Activated T-cell treated with anti-CD3 and anti-CD28 coated beads, Interleukin-2, amount 50 U/mL, for 24 hours (primary cell): ENCODE data around the gene PLXDC1.
A peak's percentile ranks its signal among the peaks of the same experiment; 100 is the strongest.
"Not testable (repeated sequence)": the region's sequence is repeated elsewhere in the genome, so short reads cannot be mapped to it uniquely, and the experiment has no call there.

ENCODE experiments used
- DNase-seq: peaks from one replicate; pipeline ENCODE4 v3.0.0-alpha.2; 2020
- H3K27ac Mint-ChIP-seq: 2 replicates; pipeline ENCODE4 v1.8.0; 2020; ENCODE audit warnings: mild to moderate bottlenecking, mixed read lengths
- H3K27me3 Mint-ChIP-seq: 2 replicates; pipeline ENCODE4 v1.8.0; 2020; ENCODE audit warnings: mixed read lengths
- H3K36me3 Mint-ChIP-seq: 2 replicates; pipeline ENCODE4 v1.8.0; 2020; ENCODE audit warnings: low read depth, mixed read lengths
- H3K4me1 Mint-ChIP-seq: 2 replicates; pipeline ENCODE4 v1.8.0; 2020; ENCODE audit warnings: low read depth, mixed read lengths
- H3K4me3 Mint-ChIP-seq: 2 replicates; pipeline ENCODE4 v1.8.0; 2020; ENCODE audit warnings: mild to moderate bottlenecking, moderate library complexity, mixed read lengths
- H3K9me3 Mint-ChIP-seq: 2 replicates; pipeline ENCODE4 v1.8.0; 2020; ENCODE audit warnings: mixed read lengths

PLXDC1 gene

GRCh38 chr17:39074676-39075075 is 76.8 kb downstream of the PLXDC1 start:
- H3K27ac Mint-ChIP-seq: no peak overlapping the region

DNA sequence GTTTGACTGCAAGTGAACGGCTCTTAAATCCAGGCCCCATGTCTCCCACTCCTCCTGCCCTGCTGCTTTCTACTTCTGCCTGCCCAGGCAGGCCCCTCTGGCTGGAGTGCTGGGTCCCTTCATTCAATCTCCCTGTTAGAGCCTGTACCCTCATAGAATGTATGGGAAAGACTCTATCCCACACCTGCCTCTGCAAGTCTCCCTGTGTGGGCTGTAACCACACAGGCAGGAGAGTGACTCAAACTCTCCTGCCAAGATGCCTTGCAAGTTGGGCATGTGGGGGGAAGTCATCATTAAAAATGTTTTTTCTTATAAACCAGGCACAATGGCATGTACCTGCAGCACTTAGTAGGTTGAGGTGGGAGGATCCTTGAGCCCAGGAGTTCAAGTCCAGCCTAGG is 77.5 kb downstream of the PLXDC1 start:
- peaks cover 9% of the 10 kb centered on the region for H3K4me1 Mint-ChIP-seq
- no peak for DNase-seq
- no peaks in the 10 kb centered on the region for H3K36me3 Mint-ChIP-seq
- no peak overlapping the region for H3K4me3 Mint-ChIP-seq
- no peak overlapping the region for H3K27ac Mint-ChIP-seq
- H3K27me3 Mint-ChIP-seq: no peaks in the 10 kb centered on the region
- H3K9me3 Mint-ChIP-seq: no peaks in the 10 kb centered on the region

More at GRCh38 chr17:39074676-39075075, 76.8 kb downstream of the PLXDC1 start:
- Mint-ChIP-seq H3K4me3 (no peak overlapping the region), H3K36me3 (no peaks in the 10 kb centered on the region), H3K9me3 (no peaks in the 10 kb centered on the region), H3K27me3 (no peaks in the 10 kb centered on the region), H3K4me1 (peaks cover 7% of the 10 kb centered on the region)
- no peak for DNase-seq

DNA sequence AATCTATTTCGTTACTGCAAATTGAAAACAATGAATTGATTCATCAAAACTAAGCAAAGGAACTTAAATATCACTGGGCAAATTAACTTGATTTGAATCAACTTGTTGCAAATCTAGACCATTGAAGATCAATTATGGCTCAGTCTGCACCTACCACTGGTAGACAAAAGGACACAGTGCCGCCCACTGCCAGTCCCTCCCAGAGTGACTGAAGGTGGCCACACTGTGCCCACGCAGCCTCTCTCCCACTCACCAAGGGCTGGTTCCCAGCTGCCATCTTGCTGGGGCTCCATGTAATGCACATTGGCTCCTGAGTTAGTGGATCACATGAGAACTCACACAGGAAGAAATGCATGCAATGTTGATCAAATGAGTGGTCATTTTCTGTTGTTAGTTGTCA is 78.1 kb downstream of the PLXDC1 start:
- no peak for DNase-seq
- Mint-ChIP-seq H3K27ac (no peak overlapping the region), H3K9me3 (no peaks in the 10 kb centered on the region), H3K4me1 (peaks cover 9% of the 10 kb centered on the region), H3K4me3 (no peak overlapping the region), H3K36me3 (no peaks in the 10 kb centered on the region), H3K27me3 (no peaks in the 10 kb centered on the region)

DNA sequence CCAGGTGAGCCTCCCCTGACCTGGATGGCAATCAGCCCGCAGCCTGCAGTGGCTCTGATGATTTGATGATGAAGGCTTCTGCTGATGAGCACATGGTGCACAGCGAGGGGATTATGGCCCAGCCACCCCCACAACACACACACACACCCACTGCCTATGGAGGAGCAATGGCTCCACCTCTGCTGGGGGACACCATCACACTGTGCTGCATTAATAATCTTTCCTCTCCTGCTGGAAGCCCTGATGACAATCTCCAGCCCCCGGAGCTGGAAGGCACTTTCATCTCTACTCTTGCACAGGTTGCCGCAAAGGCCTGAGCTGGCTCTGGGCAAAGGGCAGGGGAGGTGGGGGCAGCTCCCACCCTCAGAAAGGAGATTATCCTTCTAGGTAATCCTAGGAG is 79.9 kb downstream of the PLXDC1 start:
- Mint-ChIP-seq H3K4me1 (peaks cover 9% of the 10 kb centered on the region), H3K9me3 (no peaks in the 10 kb centered on the region), H3K27ac (no peak overlapping the region), H3K36me3 (no peaks in the 10 kb centered on the region), H3K27me3 (no peaks in the 10 kb centered on the region), H3K4me3 (no peak overlapping the region)
- DNase-seq: no peak

DNA sequence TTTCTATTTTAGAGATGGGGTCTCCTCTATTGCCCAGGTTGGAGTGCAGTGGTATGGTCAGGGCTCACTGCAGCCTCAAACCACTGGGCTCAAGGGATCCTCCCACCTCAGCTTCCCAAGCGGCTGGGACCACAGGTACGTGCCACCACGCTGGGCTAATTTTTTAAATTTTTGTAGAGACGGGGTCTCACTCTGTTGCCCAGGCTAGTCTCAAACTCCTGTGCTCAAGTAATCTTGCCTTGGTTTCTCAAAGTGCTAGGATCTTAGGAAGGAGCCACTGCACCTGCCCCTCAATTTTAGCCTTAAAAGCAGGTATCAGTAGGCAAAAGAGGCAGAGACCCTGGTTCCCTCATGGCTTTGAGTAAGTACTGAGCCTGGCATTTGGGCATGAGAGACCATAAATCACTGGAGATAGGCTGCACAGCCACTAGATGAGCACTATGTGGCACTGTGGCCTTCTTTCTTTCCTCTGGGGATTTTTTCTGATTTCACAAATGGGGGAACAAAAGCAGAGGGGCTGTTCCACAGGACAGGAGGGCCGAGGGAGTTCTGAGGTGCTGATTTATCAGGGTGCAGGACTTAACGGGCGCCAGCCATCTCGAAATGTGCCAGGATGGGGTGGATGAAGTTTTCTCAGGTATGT is 82.2 kb downstream of the PLXDC1 start:
- H3K27ac Mint-ChIP-seq: no peak overlapping the region
- DNase-seq: no peak
- H3K9me3 Mint-ChIP-seq: no peaks in the 10 kb centered on the region
- no peaks in the 10 kb centered on the region for H3K27me3 Mint-ChIP-seq
- H3K4me1 Mint-ChIP-seq: peaks cover 7% of the 10 kb centered on the region
- no peak overlapping the region for H3K4me3 Mint-ChIP-seq
- no peaks in the 10 kb centered on the region for H3K36me3 Mint-ChIP-seq

GRCh38 chr17:39064819-39065218 is 86.6 kb downstream of the PLXDC1 start:
- H3K27me3 Mint-ChIP-seq: no peaks in the 10 kb centered on the region
- peaks cover 2% of the 10 kb centered on the region for H3K4me1 Mint-ChIP-seq
- no peak overlapping the region for H3K4me3 Mint-ChIP-seq
- H3K36me3 Mint-ChIP-seq: no peaks in the 10 kb centered on the region
- no peak overlapping the region for H3K27ac Mint-ChIP-seq
- no peak for DNase-seq
- no peaks in the 10 kb centered on the region for H3K9me3 Mint-ChIP-seq

DNA sequence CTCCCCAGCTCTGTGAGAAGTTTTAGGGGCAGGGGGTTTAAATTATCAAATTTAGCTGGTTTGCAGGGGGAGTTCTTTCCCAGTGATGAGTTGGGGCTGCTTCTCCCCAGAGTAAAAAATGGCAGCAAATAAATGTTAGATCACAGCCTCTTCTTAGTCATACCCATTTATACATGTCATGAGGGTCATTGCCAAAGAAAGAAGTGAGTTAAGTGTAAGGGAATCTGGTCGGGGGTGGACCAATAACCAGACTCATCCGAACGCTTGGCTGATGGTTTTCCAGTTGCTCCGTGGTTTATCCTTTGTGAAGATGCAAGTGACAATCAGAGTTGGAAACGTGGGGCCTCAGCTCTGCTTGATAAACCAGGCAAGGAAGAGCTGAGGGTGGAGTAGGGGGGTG is 87.1 kb downstream of the PLXDC1 start:
- H3K27ac Mint-ChIP-seq: no peak overlapping the region
- H3K4me3 Mint-ChIP-seq: no peak overlapping the region
- no peaks in the 10 kb centered on the region for H3K9me3 Mint-ChIP-seq
- H3K36me3 Mint-ChIP-seq: no peaks in the 10 kb centered on the region
- H3K27me3 Mint-ChIP-seq: no peaks in the 10 kb centered on the region
- H3K4me1 Mint-ChIP-seq: peaks cover under 1% of the 10 kb centered on the region
- no peak for DNase-seq

GRCh38 chr17:39063681-39064069 is 87.8 kb downstream of the PLXDC1 start:
- Mint-ChIP-seq H3K9me3 (no peaks in the 10 kb centered on the region), H3K4me1 (no peaks in the 10 kb centered on the region), H3K4me3 (no peak overlapping the region)

GRCh38 chr17:39062846-39063680 is 88.4 kb downstream of the PLXDC1 start:
- H3K4me1 Mint-ChIP-seq: peaks cover 1% of the 10 kb centered on the region
- no peak overlapping the region for H3K4me3 Mint-ChIP-seq
- no peak overlapping the region for H3K27ac Mint-ChIP-seq
- no peak for DNase-seq
- no peaks in the 10 kb centered on the region for H3K27me3 Mint-ChIP-seq
- H3K9me3 Mint-ChIP-seq: no peaks in the 10 kb centered on the region
- no peaks in the 10 kb centered on the region for H3K36me3 Mint-ChIP-seq

More at GRCh38 chr17:39063681-39064069, 87.8 kb downstream of the PLXDC1 start:
- H3K27me3 Mint-ChIP-seq: no peaks in the 10 kb centered on the region
- H3K36me3 Mint-ChIP-seq: no peaks in the 10 kb centered on the region
- no peak overlapping the region for H3K27ac Mint-ChIP-seq
- DNase-seq: no peak

- no peak for DNase-seq
- Mint-ChIP-seq H3K27ac (no peak overlapping the region), H3K27me3 (no peaks in the 10 kb centered on the region), H3K4me1 (peaks cover 16% of the 10 kb centered on the region), H3K36me3 (no peaks in the 10 kb centered on the region), H3K4me3 (no peak overlapping the region), H3K9me3 (no peaks in the 10 kb centered on the region)
These were observed 92.9 kb downstream of the PLXDC1 start for GRCh38 chr17:39058524-39058923.

DNA sequence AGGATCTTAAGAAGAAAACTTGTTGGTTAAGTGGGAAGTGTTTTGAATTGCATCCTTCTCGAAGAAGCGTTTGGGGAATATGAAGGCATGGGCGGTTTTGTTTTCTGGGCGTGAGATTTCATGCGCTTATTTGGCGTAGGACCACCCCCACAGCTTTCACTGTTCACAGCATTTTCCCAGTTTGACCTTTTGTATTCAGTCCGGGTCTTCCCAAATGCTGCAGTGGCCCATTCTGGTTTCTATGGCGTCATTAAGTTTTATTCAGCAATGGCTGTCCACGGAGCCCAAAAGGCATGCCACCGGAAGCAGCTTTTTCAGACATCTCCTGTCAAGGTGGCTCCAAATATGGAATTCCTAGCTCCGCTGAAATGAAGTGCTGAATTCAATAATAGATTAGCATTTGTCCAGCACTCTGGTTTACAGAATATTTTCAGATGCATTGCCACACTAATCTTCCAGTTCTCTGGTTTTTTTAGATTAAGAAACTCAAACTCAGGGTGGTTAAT is 93.7 kb downstream of the PLXDC1 start:
- no peak overlapping the region for H3K27ac Mint-ChIP-seq
- H3K36me3 Mint-ChIP-seq: no peaks in the 10 kb centered on the region
- no peaks in the 10 kb centered on the region for H3K27me3 Mint-ChIP-seq
- peak overlapping the region; percentile 76 for H3K4me3 Mint-ChIP-seq
- peaks cover 16% of the 10 kb centered on the region for H3K4me1 Mint-ChIP-seq
- DNase-seq: no peak
- H3K9me3 Mint-ChIP-seq: no peaks in the 10 kb centered on the region

DNA sequence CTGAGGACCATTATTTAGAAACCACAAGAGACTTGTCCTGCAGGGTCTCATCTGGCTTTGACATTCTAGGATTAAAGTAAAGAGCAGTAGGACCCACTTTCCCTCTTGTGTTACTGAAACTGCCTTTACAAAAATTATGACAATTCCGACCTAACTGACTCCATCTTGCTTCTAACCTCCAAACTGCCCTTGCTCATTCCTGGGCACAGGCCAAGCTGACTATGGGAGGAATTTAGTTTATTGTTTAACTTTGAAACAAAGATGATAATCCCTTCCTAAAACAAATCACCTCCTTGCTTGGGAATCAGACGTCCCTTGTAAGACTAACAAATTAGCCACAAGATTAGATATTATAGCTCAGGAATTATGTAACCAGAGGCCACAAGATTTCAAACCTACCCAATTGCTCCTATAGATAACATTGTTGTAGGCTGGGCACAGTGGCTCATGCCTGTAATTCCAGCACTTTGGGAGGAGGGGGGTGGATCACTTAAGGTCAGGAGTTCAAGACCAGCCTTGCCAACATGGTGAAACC is 97.3 kb downstream of the PLXDC1 start:
- Mint-ChIP-seq H3K36me3 (no peaks in the 10 kb centered on the region), H3K27me3 (no peaks in the 10 kb centered on the region), H3K27ac (no peak overlapping the region), H3K4me3 (no peak overlapping the region), H3K4me1 (peaks cover 16% of the 10 kb centered on the region), H3K9me3 (no peaks in the 10 kb centered on the region)
- no peak for DNase-seq

DNA sequence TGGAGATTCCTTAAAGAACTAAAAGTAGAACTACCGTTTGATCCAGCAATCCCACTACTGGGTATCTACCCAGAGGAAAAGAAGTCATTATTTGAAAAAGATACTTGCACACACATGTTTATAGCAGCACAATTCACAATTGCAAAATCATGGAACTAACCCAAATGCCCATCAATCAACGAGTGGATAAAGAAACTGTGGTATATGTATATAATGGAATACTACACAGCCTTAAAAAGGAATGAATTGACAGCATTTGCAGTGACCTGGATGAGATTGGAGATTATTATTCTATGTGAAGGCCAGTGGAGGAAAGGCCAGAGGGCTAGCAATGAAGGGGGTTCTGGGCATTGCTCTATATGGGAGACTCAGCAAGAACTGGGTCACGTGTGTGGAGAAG is 99.0 kb downstream of the PLXDC1 start:
- peaks cover 10% of the 10 kb centered on the region for H3K4me1 Mint-ChIP-seq
- not testable (repeated sequence) for H3K4me3 Mint-ChIP-seq, H3K27ac Mint-ChIP-seq, H3K9me3 Mint-ChIP-seq, DNase-seq, H3K27me3 Mint-ChIP-seq, H3K36me3 Mint-ChIP-seq

- H3K4me1 Mint-ChIP-seq: no peaks in the 10 kb centered on the region
- no peak for DNase-seq
- no peaks in the 10 kb centered on the region for H3K27me3 Mint-ChIP-seq
- H3K36me3 Mint-ChIP-seq: peaks cover 6% of the 10 kb centered on the region
- no peak overlapping the region for H3K4me3 Mint-ChIP-seq
- peaks cover 16% of the 10 kb centered on the region for H3K9me3 Mint-ChIP-seq
- H3K27ac Mint-ChIP-seq: no peak overlapping the region
These were observed 100.3 kb downstream of the PLXDC1 start for GRCh38 chr17:39051001-39051585.
